Islet of Langerhans (tissue), 1 donor: ENCODE measurements around the gene NR4A1.

Experiments
- FAIRE-seq: peaks from one replicate; lab custom pipeline; 2011; peaks lifted over from hg19 to GRCh38; lab: Jason Lieb, UNC

The NR4A1 gene

GRCh38 chr12:52079576-52080402 is 28.5 kb downstream of the NR4A1 start, which contains the start of gene SMIM41:
Gene SMIM41 (plus strand): TSS chr12:52079704. CDS start chr12:52079780, 76 bp downstream.
- FAIRE-seq = no peak

GRCh38 chr12:52080403-52081251 is 29.4 kb downstream of the NR4A1 start:
- FAIRE-seq = no peak

GRCh38 chr12:52081263-52081733 is 30.1 kb downstream of the NR4A1 start:
- no peak for FAIRE-seq

- FAIRE-seq = no peak
These were observed 30.9 kb downstream of the NR4A1 start for GRCh38 chr12:52082026-52082668.

- FAIRE-seq = no peak
These were observed 31.4 kb downstream of the NR4A1 start for GRCh38 chr12:52082669-52082987.

GRCh38 chr12:52082988-52083637 is 31.9 kb downstream of the NR4A1 start:
- FAIRE-seq = no peak

- no peak for FAIRE-seq
These were observed 32.4 kb downstream of the NR4A1 start for GRCh38 chr12:52083638-52083996.

- FAIRE-seq = no peak
These were observed 33.4 kb downstream of the NR4A1 start for GRCh38 chr12:52084491-52085231.

GRCh38 chr12:52085682-52086180 is 34.5 kb downstream of the NR4A1 start:
- FAIRE-seq = no peak

GRCh38 chr12:52086366-52086765 is 35.1 kb downstream of the NR4A1 start:
- FAIRE-seq = no peak

GRCh38 chr12:52086944-52087835 is 35.9 kb downstream of the NR4A1 start:
- no peak for FAIRE-seq

GRCh38 chr12:52087961-52088820 is 36.9 kb downstream of the NR4A1 start:
- no peak for FAIRE-seq

- no peak for FAIRE-seq
These were observed 38.2 kb downstream of the NR4A1 start for GRCh38 chr12:52089491-52089890.

GRCh38 chr12:52090291-52090690 is 39.0 kb downstream of the NR4A1 start:
- no peak for FAIRE-seq

- no peak for FAIRE-seq
These were observed 39.8 kb downstream of the NR4A1 start for GRCh38 chr12:52091061-52091460.

GRCh38 chr12:52091869-52092268 is 40.6 kb downstream of the NR4A1 start:
- no peak for FAIRE-seq

GRCh38 chr12:52093346-52093745 is 42.1 kb downstream of the NR4A1 start:
- peak; percentile 85 for FAIRE-seq

- no peak for FAIRE-seq
These were observed 45.2 kb downstream of the NR4A1 start for GRCh38 chr12:52096332-52097044.
